ENCODE data around the gene FNIP1. TPM values are rescaled to one million over a fixed set of nuclear protein-coding genes. Genes with fewer than 3 reads are reported as not detected.
A peak's percentile ranks its signal among the peaks of the same experiment; 100 is the strongest.

Gene FNIP1
- total and polyA plus RNA-seq, 2 of the 13 experiments (the other 11 are each of a cell fraction or from before 2014, with no cell fraction given): 10.9 to 29.3 TPM

- TF ChIP-seq TARDBP (CRISPR knock-in tag; IDR thresholded peaks at IDR 0.05): peak; percentile 57
- TF ChIP-seq ZNF788 (CRISPR knock-in tag; IDR thresholded peaks at IDR 0.05; ENCODE audit: borderline replicate concordance): peak; percentile 86
- TF ChIP-seq RBFOX2 (IDR thresholded peaks at IDR 0.05; ENCODE audit: low read depth, low read length): peak; percentile 92
- peak; percentile 75 for TF ChIP-seq JDP2 (CRISPR knock-in tag; IDR thresholded peaks at IDR 0.05; ENCODE audit: borderline replicate concordance)
- peak; percentile 74 for TF ChIP-seq ZNF276 (CRISPR knock-in tag; IDR thresholded peaks at IDR 0.05; ENCODE audit: low read depth)
- peak; percentile 95 for TF ChIP-seq USF2 (IDR thresholded peaks at IDR 0.05; ENCODE audit: low read depth, low read length)
- TF ChIP-seq USF2 (CRISPR knock-in tag; IDR thresholded peaks at IDR 0.05; ENCODE audit: borderline replicate concordance): peak; percentile 99
- peak; percentile 71; the same call in 1 of the 2 replicates for TF ChIP-seq TCF7 (IDR thresholded peaks at IDR 0.05; ENCODE audit: low read depth)
- peak; percentile 41; the same call in 1 of the 2 replicates for TF ChIP-seq ZSCAN5A (CRISPR knock-in tag; IDR thresholded peaks at IDR 0.05; ENCODE audit: borderline replicate concordance)
- peak; percentile 70; the same call in 1 of the 2 replicates for TF ChIP-seq THAP9 (CRISPR knock-in tag; IDR thresholded peaks at IDR 0.05; ENCODE audit: borderline replicate concordance)
- TF ChIP-seq KAT8 (CRISPR knock-in tag; IDR thresholded peaks at IDR 0.05): peak; percentile 85
- no peak for TF ChIP-seq EZH2 (conservative IDR thresholded peaks at IDR 0.05; ENCODE audit: low read depth, low read length)
- peak; percentile 83 for TF ChIP-seq DNMT3B (CRISPR knock-in tag; conservative IDR thresholded peaks at IDR 0.05)
- TF ChIP-seq ISL2 (CRISPR knock-in tag; IDR thresholded peaks at IDR 0.05): peak; percentile 44
- TF ChIP-seq TFDP2 (CRISPR knock-in tag; IDR thresholded peaks at IDR 0.05): peak; percentile 74
- no peak for TF ChIP-seq ZNF207 (IDR thresholded peaks at IDR 0.05; ENCODE audit: borderline replicate concordance)
Observed at GRCh38 chr5:131796793-131797693, at the start of gene FNIP1 (continued).

All from HepG2 (cell line).